ENCODE results near the gene GRB10.
A peak's percentile ranks its signal among the peaks of the same experiment; 100 is the strongest.

The GRB10 gene

DNA sequence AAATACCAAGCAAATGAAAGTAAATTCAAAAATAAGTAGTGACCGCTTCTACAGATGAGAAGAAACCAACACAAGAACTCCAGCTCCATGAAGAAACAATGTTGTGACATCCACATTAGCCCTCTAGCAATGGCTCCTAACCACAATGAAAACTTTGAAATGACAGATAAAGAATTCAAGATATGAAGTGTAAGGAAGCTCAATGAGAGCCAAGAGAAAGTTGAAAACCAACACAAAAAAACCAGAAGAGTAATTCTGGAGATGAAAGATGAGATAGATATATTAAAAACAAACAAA, 149.3 kb downstream of the GRB10 start:
- TF ChIP-seq, protein P1, sequence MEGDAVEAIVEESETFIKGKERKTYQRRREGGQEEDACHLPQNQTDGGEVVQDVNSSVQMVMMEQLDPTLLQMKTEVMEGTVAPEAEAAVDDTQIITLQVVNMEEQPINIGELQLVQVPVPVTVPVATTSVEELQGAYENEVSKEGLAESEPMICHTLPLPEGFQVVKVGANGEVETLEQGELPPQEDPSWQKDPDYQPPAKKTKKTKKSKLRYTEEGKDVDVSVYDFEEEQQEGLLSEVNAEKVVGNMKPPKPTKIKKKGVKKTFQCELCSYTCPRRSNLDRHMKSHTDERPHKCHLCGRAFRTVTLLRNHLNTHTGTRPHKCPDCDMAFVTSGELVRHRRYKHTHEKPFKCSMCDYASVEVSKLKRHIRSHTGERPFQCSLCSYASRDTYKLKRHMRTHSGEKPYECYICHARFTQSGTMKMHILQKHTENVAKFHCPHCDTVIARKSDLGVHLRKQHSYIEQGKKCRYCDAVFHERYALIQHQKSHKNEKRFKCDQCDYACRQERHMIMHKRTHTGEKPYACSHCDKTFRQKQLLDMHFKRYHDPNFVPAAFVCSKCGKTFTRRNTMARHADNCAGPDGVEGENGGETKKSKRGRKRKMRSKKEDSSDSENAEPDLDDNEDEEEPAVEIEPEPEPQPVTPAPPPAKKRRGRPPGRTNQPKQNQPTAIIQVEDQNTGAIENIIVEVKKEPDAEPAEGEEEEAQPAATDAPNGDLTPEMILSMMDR (IDR thresholded peaks at IDR 0.05; ENCODE audit: low read depth, low read length, missing control alignments), result no peak
- H3K4me3 ChIP-seq (ENCODE audit: low read depth, low read length), result no peak overlapping the region
- no peak for DNase-seq
- no peaks in the 10 kb centered on the region for H3K36me3 ChIP-seq (replicated peaks)
- no peak overlapping the region for H3K27ac ChIP-seq
- H3K27me3 ChIP-seq (replicated peaks), result no peaks in the 10 kb centered on the region
- in situ Hi-C loops (cut with HindIII; ENCODE audit: low pct_ligation_motif_present, low sequenced_read_pairs), result no loop called here

DNA sequence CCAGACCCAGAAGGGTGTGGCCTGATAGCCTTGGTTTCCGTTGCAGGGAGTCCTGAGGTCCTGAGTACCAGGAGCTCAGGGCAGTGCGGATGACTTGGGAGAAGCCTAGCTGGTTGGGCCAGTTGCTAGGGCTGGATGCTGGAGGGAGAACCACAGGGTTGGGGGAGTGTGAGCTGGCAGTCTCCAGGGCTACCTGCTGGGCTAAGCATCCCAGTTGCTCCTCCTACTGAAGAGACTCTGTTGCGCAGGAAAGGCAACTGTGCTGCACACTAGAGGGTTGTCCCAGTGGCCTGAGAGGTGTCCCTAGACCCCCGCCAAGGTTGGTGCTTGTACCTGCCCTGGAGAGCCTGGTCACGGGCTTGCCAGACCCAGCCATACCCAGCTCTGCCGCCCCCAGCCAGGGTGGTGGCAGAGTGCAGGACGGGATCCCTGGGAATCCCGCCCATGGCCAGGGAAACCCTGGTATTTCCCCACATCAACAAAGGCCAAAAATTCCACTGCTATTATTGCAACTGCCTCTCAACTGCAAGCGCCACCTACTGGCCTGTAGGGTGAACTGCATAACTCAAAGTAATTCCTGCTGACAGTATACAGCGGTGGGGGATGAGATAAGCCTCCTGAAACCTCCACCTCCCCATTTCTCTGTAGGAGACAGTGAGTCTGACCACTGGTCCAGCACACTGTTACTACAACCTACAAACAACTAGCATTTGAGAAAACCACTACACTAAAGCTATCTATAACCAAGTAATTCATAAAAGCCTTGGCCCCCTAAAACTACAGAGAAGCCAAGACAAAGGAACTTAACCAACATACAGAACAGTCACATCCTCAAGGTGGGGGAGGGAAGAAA, 149.9 kb downstream of the GRB10 start:
- TF ChIP-seq, protein P1 (IDR thresholded peaks at IDR 0.05; ENCODE audit: low read depth, low read length, missing control alignments), result peak; percentile 95
- peak; percentile 61 for DNase-seq
- Histone ChIP-seq H3K27me3 (replicated peaks) (no peaks in the 10 kb centered on the region), H3K27ac (no peak overlapping the region), H3K4me3 (ENCODE audit: low read depth, low read length) (no peak overlapping the region), H3K36me3 (replicated peaks) (no peaks in the 10 kb centered on the region)
- in situ Hi-C loops (cut with HindIII; ENCODE audit: low pct_ligation_motif_present, low sequenced_read_pairs), result no loop called here

DNA sequence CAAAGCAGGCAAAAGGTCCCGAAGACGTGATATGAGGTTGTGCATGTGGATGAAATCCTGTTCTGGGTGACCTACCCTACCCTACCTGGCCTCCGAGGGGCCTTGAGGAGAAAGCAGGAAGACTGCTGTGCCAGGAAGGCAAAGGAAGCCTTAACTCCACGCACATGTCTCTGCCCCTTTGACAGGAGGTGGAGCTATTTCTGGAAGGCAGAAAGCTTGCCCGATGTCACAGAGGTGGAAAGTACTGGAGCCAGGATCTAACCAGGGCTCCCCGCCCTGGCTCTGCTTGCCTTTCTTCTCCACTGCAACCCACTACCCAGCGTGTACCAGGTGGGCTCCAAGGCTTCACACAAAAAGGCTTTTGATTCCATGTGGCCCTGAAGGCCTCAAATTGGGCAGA, 151.1 kb downstream of the GRB10 start:
- in situ Hi-C loops (cut with HindIII; ENCODE audit: low pct_ligation_motif_present, low sequenced_read_pairs), result no loop called here
- Histone ChIP-seq H3K27me3 (replicated peaks) (no peaks in the 10 kb centered on the region), H3K4me3 (ENCODE audit: low read depth, low read length) (no peak overlapping the region), H3K27ac (no peak overlapping the region), H3K36me3 (replicated peaks) (peaks cover under 1% of the 10 kb centered on the region)
- TF ChIP-seq, protein P1 (IDR thresholded peaks at IDR 0.05; ENCODE audit: low read depth, low read length, missing control alignments), result no peak
- no peak for DNase-seq

DNA sequence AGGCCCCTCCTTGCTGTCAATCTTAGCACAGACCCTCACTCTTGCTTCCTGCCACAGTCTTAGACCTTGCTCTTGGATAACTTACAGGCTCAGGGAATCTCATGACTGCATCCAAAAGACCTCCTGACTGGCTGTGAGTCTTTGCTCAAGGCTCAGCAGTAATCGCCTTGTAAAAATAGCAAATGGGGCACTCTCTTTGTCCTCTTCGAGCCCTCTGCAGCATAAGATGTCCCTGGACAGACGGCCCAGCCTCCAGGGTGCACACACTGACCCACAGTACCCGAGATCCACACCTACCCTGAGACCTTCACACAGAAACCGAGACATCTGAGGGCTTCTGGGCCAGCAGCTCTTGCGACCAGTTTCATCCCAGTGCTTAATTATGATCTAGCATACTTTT, 151.6 kb downstream of the GRB10 start:
- in situ Hi-C loops (cut with HindIII; ENCODE audit: low pct_ligation_motif_present, low sequenced_read_pairs), result no loop called here
- Histone ChIP-seq H3K36me3 (replicated peaks) (peaks cover 6% of the 10 kb centered on the region), H3K27me3 (replicated peaks) (no peaks in the 10 kb centered on the region), H3K27ac (no peak overlapping the region), H3K4me3 (ENCODE audit: low read depth, low read length) (no peak overlapping the region)
- TF ChIP-seq, protein P1 (IDR thresholded peaks at IDR 0.05; ENCODE audit: low read depth, low read length, missing control alignments), result no peak
- no peak for DNase-seq

DNA sequence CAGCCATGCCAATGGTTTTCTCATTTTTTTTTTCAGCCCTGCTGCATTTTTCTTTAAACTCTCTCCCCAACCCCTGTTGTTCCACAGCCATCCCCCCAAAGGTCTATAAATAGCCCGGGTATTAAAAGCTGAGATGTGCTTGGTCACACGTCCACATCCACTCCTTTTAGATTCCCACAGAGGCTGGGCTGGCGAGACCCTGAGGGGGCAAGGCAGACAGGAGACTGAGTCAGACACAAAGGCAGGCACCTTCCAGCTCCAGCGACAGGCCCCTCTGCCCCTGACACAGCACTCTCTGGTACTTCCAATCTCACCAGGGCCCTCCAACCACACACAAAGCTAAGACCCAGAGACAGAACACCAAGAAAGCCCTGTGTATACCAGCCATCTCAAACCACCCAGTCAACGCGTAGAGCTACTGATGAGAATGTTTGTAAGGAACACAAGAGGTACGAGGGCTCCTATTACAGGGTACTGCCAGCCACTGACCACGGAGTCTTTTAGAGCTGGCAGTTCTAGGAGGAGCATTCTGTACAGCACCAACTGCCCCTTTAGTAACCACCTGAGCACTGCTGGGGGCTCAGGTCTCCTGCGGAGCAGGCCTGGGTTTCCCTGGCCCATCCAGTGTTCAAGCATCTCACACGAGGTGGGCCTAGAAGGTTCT, 153.3 kb downstream of the GRB10 start:
- H3K36me3 ChIP-seq (replicated peaks), result peaks cover 12% of the 10 kb centered on the region
- DNase-seq, result no peak
- TF ChIP-seq, protein P1 (IDR thresholded peaks at IDR 0.05; ENCODE audit: low read depth, low read length, missing control alignments), result no peak
- no peak overlapping the region for H3K27ac ChIP-seq
- no peaks in the 10 kb centered on the region for H3K27me3 ChIP-seq (replicated peaks)
- H3K4me3 ChIP-seq (ENCODE audit: low read depth, low read length), result no peak overlapping the region
- in situ Hi-C loops (cut with HindIII; ENCODE audit: low pct_ligation_motif_present, low sequenced_read_pairs), result no loop called here
